HEK293 (cell line): ENCODE measurements around the gene SEMA4D.

ENCODE experiments used
- CTCF ChIA-PET: fragments of 350-600 bp; formaldehyde crosslinking; extraction: SDS; loops from one replicate; lab custom pipeline; 2021; ENCODE audit warnings: antibody characterized with exemption; lab: Yijun Ruan, JAX
- POLR2A ChIA-PET: fragments of 300-600 bp; formaldehyde crosslinking; extraction: SDS; loops from one replicate; lab custom pipeline; 2020; ENCODE audit warnings: antibody characterized with exemption, inconsistent platforms; lab: Yijun Ruan, JAX
- H3K27ac ChIP-seq: fragments of 200-500 bp; sonication (Bioruptor generic); 2 replicates; pipeline ENCODE4 v1.5.1; 2014; ENCODE audit warnings: low read depth, low read length, control low read depth, inconsistent platforms; ENCODE audit errors: extremely low read depth
- H3K36me3 ChIP-seq, 2 experiments: fragments of 200-500 bp in 1 of 2; sonication (Bioruptor generic) in 1 of 2; 1 replicate in 1 of 2; 2 replicates in 1 of 2; pipeline ENCODE4 v1.5.1; 2014 to 2017; ENCODE audit warnings: inconsistent platforms in 2 of 2, low read length in 2 of 2; ENCODE audit not compliant: control insufficient read depth in 2 of 2, insufficient read depth in 1 of 2
- H3K4me1 ChIP-seq: fragments of 200-500 bp; sonication (Bioruptor generic); 2 replicates; pipeline ENCODE4 v1.5.1; 2014; ENCODE audit warnings: mild to moderate bottlenecking, low read length, inconsistent platforms; ENCODE audit not compliant: control insufficient read depth, insufficient read depth
- H3K4me3 ChIP-seq: 2 replicates; pipeline ENCODE4 v1.5.1; 2011; ENCODE audit warnings: low read depth, mild to moderate bottlenecking, control low read depth, low read length, moderate library complexity
- H3K9me3 ChIP-seq: fragments of 200-500 bp; sonication (Bioruptor generic); 2 replicates; pipeline ENCODE4 v1.5.1; 2014; ENCODE audit warnings: low read depth, low read length, inconsistent platforms; ENCODE audit not compliant: control insufficient read depth, insufficient read depth
- GLIS1 ChIP-seq: fragments of 450-650 bp; formaldehyde crosslinking; IDR thresholded peaks from 2 replicates; pipeline ENCODE4 v1.5.1; 2016; ENCODE audit warnings: missing biosample characterization, missing genetic modification characterization
- SALL2 ChIP-seq: fragments of 450-650 bp; formaldehyde crosslinking; IDR thresholded peaks from 2 replicates; pipeline ENCODE4 v1.5.0; 2017; ENCODE audit warnings: missing biosample characterization, mild to moderate bottlenecking, missing genetic modification characterization, borderline replicate concordance
- TRIM28 ChIP-seq: IDR thresholded peaks from 2 replicates; pipeline ENCODE4 v1.6.1; 2011; ENCODE audit warnings: low read length, control low read depth, borderline replicate concordance
- ZFP3 ChIP-seq: fragments of 450-650 bp; formaldehyde crosslinking; IDR thresholded peaks from 2 replicates; pipeline ENCODE4 v1.5.1; 2016; ENCODE audit warnings: low read depth, missing biosample characterization, missing genetic modification characterization
- ZNF157 ChIP-seq: fragments of 450-650 bp; formaldehyde crosslinking; IDR thresholded peaks from 2 replicates; pipeline ENCODE4 v1.5.1; 2016; ENCODE audit warnings: missing biosample characterization, missing genetic modification characterization
- ZNF174 ChIP-seq: fragments of 450-650 bp; formaldehyde crosslinking; IDR thresholded peaks from 2 replicates; pipeline ENCODE4 v1.5.0; 2017; ENCODE audit warnings: missing biosample characterization, mild to moderate bottlenecking, missing genetic modification characterization
- ZNF184 ChIP-seq: fragments of 450-650 bp; IDR thresholded peaks from 2 replicates; pipeline ENCODE4 v1.5.1; 2018; ENCODE audit warnings: missing biosample characterization, mild to moderate bottlenecking, missing genetic modification characterization
- ZNF248 ChIP-seq: fragments of 450-650 bp; formaldehyde crosslinking; IDR thresholded peaks from 2 replicates; pipeline ENCODE4 v1.5.1; 2017; ENCODE audit warnings: missing biosample characterization, missing genetic modification characterization
- ZNF335 ChIP-seq: fragments of 450-650 bp; formaldehyde crosslinking; conservative IDR thresholded peaks from 2 replicates; pipeline ENCODE4 v1.5.1; 2016; ENCODE audit warnings: missing biosample characterization, missing genetic modification characterization
- ZNF366 ChIP-seq: fragments of 450-650 bp; formaldehyde crosslinking; conservative IDR thresholded peaks from 2 replicates; pipeline ENCODE4 v1.5.1; 2016; ENCODE audit warnings: missing biosample characterization, missing genetic modification characterization
- ZNF544 ChIP-seq: fragments of 450-650 bp; formaldehyde crosslinking; IDR thresholded peaks from 2 replicates; pipeline ENCODE4 v1.5.0; 2017; ENCODE audit warnings: missing biosample characterization, missing genetic modification characterization
- ZNF571 ChIP-seq: fragments of 450-650 bp; formaldehyde crosslinking; IDR thresholded peaks from 2 replicates; pipeline ENCODE4 v1.5.0; 2017; ENCODE audit warnings: missing biosample characterization, missing genetic modification characterization
- ZNF621 ChIP-seq: fragments of 450-650 bp; formaldehyde crosslinking; IDR thresholded peaks from 2 replicates; pipeline ENCODE4 v1.5.1; 2017; ENCODE audit warnings: missing biosample characterization, missing genetic modification characterization
- ZNF654 ChIP-seq: fragments of 450-650 bp; formaldehyde crosslinking; IDR thresholded peaks from 2 replicates; pipeline ENCODE4 v1.5.1; 2016; ENCODE audit warnings: low read depth, missing biosample characterization, missing genetic modification characterization
- ZSCAN30 ChIP-seq: fragments of 450-650 bp; IDR thresholded peaks from 2 replicates; pipeline ENCODE4 v1.5.1; 2018; ENCODE audit warnings: missing biosample characterization, mild to moderate bottlenecking, missing genetic modification characterization, moderate library complexity
- TF ChIP-seq, protein P1 (sequence below): fragments of 450-650 bp; formaldehyde crosslinking; IDR thresholded peaks from 2 replicates; pipeline ENCODE4 v1.5.1; 2017; ENCODE audit warnings: missing biosample characterization, missing genetic modification characterization
- TF ChIP-seq, protein P2 (sequence below): fragments of 450-650 bp; formaldehyde crosslinking; IDR thresholded peaks from 2 replicates; pipeline ENCODE4 v1.5.1; 2016; ENCODE audit warnings: missing biosample characterization, missing genetic modification characterization
- TF ChIP-seq, protein P3 (sequence below): fragments of 450-650 bp; formaldehyde crosslinking; IDR thresholded peaks from 2 replicates; pipeline ENCODE4 v1.5.0; 2017; ENCODE audit warnings: missing biosample characterization, missing genetic modification characterization, borderline replicate concordance

Gene SEMA4D

DNA sequence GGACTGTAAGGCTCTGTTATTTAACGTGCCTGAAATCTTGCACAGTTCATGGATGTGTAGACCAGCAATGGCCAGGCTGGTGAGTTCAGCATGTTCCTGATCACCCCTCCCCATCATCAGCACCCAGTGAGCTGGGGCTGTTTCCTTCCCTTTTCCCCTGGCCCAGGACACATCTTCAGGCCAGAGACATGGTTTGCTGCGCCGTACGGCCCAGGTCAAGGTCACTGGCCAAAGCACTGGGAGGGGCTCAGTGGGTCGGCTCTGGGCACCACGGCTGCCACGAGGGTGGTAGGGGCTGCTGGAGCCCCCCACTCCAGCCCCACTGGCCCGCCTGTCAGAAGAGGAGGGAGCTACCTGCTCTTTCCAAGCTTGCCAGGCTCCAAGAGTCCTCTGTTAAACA lies 55.9 kb downstream of the SEMA4D start:
- peaks cover 0 to 9% of the 10 kb centered on the region in 2 experiments; a peak in 1 of 3 replicates for H3K36me3 ChIP-seq
- CTCF ChIA-PET, result interaction anchor here (0.7 kb wide), 1 partner anchor 658 kb away, joined by 6 read pairs; no protein-coding TSS in a partner anchor
- no peak overlapping the region for H3K27ac ChIP-seq
- H3K4me1 ChIP-seq, result no peaks in the 10 kb centered on the region
- TF ChIP-seq ZNF571 (no peak), TRIM28 (no peak), ZFP3 (tag by site-specific recombination) (no peak), ZNF366 (tag by site-specific recombination) (no peak), ZNF544 (tag by site-specific recombination) (no peak), ZNF654 (tag by site-specific recombination) (no peak), SALL2 (tag by site-specific recombination) (no peak), ZNF621 (no peak), GLIS1 (tag by site-specific recombination) (no peak)
- TF ChIP-seq, protein P1, sequence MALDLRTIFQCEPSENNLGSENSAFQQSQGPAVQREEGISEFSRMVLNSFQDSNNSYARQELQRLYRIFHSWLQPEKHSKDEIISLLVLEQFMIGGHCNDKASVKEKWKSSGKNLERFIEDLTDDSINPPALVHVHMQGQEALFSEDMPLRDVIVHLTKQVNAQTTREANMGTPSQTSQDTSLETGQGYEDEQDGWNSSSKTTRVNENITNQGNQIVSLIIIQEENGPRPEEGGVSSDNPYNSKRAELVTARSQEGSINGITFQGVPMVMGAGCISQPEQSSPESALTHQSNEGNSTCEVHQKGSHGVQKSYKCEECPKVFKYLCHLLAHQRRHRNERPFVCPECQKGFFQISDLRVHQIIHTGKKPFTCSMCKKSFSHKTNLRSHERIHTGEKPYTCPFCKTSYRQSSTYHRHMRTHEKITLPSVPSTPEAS (tag by site-specific recombination), result no peak
- TF ChIP-seq, protein P2, sequence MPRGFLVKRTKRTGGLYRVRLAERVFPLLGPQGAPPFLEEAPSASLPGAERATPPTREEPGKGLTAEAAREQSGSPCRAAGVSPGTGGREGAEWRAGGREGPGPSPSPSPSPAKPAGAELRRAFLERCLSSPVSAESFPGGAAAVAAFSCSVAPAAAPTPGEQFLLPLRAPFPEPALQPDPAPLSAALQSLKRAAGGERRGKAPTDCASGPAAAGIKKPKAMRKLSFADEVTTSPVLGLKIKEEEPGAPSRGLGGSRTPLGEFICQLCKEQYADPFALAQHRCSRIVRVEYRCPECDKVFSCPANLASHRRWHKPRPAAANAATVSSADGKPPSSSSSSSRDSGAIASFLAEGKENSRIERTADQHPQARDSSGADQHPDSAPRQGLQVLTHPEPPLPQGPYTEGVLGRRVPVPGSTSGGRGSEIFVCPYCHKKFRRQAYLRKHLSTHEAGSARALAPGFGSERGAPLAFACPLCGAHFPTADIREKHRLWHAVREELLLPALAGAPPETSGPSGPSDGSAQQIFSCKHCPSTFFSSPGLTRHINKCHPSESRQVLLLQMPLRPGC (tag by site-specific recombination), result no peak
- TF ChIP-seq, protein P3, sequence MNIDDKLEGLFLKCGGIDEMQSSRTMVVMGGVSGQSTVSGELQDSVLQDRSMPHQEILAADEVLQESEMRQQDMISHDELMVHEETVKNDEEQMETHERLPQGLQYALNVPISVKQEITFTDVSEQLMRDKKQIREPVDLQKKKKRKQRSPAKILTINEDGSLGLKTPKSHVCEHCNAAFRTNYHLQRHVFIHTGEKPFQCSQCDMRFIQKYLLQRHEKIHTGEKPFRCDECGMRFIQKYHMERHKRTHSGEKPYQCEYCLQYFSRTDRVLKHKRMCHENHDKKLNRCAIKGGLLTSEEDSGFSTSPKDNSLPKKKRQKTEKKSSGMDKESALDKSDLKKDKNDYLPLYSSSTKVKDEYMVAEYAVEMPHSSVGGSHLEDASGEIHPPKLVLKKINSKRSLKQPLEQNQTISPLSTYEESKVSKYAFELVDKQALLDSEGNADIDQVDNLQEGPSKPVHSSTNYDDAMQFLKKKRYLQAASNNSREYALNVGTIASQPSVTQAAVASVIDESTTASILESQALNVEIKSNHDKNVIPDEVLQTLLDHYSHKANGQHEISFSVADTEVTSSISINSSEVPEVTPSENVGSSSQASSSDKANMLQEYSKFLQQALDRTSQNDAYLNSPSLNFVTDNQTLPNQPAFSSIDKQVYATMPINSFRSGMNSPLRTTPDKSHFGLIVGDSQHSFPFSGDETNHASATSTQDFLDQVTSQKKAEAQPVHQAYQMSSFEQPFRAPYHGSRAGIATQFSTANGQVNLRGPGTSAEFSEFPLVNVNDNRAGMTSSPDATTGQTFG (tag by site-specific recombination), result no peak
- H3K4me3 ChIP-seq, result no peak overlapping the region
- no peaks in the 10 kb centered on the region for H3K9me3 ChIP-seq
- POLR2A ChIA-PET, result no interaction called here

DNA sequence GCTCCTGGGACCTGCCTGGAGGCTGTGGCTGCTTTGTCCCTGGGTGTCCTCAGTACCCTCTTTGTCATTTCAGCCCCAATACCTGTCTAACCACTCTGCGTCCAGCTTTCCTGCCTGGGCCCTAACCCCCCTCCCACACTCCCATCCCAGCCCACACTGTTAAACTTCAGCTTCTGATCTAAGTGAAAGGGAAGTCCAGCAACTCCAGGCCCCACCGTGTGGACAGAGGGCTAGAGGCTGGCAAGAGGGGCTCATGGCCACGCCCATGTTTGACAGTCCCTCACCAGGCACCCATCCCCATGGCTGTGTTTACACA lies 56.3 kb downstream of the SEMA4D start:
- Histone ChIP-seq H3K27ac (no peak overlapping the region), H3K9me3 (no peaks in the 10 kb centered on the region), H3K4me1 (no peaks in the 10 kb centered on the region), H3K36me3 (peaks cover 0 to 9% of the 10 kb centered on the region in 2 experiments; a peak in 1 of 3 replicates), H3K4me3 (no peak overlapping the region)
- ChIA-PET POLR2A (no interaction called here), CTCF (no interaction called here)
- TF ChIP-seq ZNF184 (tag by site-specific recombination) (no peak), ZSCAN30 (tag by site-specific recombination) (no peak), ZNF157 (tag by site-specific recombination) (no peak), ZNF335 (tag by site-specific recombination) (no peak), ZNF174 (tag by site-specific recombination) (no peak), ZNF248 (tag by site-specific recombination) (no peak)
